Glutamatergic neuron (in vitro differentiated cells): ENCODE measurements around the gene WWOX. TPM values are rescaled to one million over a fixed set of nuclear protein-coding genes. Genes with fewer than 3 reads are reported as not detected.

ENCODE experiments used
- DNase-seq: peaks from one replicate; pipeline ENCODE4 v3.0.0; 2022
- H3K27ac Mint-ChIP-seq: one replicate; pipeline ENCODE4 v1.8.0; 2020; ENCODE audit warnings: mild to moderate bottlenecking, mixed read lengths, inconsistent platforms; ENCODE audit not compliant: unreplicated experiment
- H3K27me3 Mint-ChIP-seq: one replicate; pipeline ENCODE4 v1.8.0; 2020; ENCODE audit warnings: mild to moderate bottlenecking, moderate library complexity, mixed read lengths, inconsistent platforms; ENCODE audit not compliant: unreplicated experiment
- H3K36me3 Mint-ChIP-seq: one replicate; pipeline ENCODE4 v1.8.0; 2020; ENCODE audit warnings: mild to moderate bottlenecking, mixed read lengths, inconsistent platforms; ENCODE audit not compliant: unreplicated experiment
- H3K4me1 Mint-ChIP-seq: one replicate; pipeline ENCODE4 v1.8.0; 2020; ENCODE audit warnings: mild to moderate bottlenecking, low read depth, mixed read lengths, inconsistent platforms; ENCODE audit not compliant: unreplicated experiment
- H3K4me3 Mint-ChIP-seq: one replicate; pipeline ENCODE4 v1.8.0; 2020; ENCODE audit warnings: mild to moderate bottlenecking, mixed read lengths, inconsistent platforms; ENCODE audit not compliant: unreplicated experiment
- H3K9me3 Mint-ChIP-seq: one replicate; pipeline ENCODE4 v1.8.0; 2020; ENCODE audit warnings: mild to moderate bottlenecking, moderate library complexity, mixed read lengths, inconsistent platforms; ENCODE audit not compliant: unreplicated experiment
- CTCF ChIP-seq: fragments of 200-600 bp; sonication (generic); IDR thresholded peaks from one replicate; pipeline ENCODE4 v1.5.0; 2021; ENCODE audit not compliant: partially characterized antibody, unreplicated experiment
- total RNA-seq: library from RNA; stranded (reverse); fragmentation: NEBNext Ultra II Directional; extraction: Animal tissue kit (Norgen Biotek cat#: 25700); gene quantifications from one replicate; pipeline ENCODE4 v1.2.1, GENCODE V29; 2021; ENCODE audit not compliant: unreplicated experiment

Gene WWOX
- total RNA-seq, 1 donor from 2014 or later: 10.3 TPM

- DNase-seq: no peak
- Mint-ChIP-seq H3K36me3 (no peaks in the 10 kb centered on the region), H3K27ac (no peak overlapping the region), H3K4me3 (no peak overlapping the region), H3K4me1 (peaks cover 5% of the 10 kb centered on the region), H3K9me3 (no peaks in the 10 kb centered on the region), H3K27me3 (no peaks in the 10 kb centered on the region)
- TF ChIP-seq CTCF: no peak
Measured at GRCh38 chr16:78324649-78325285, 225.3 kb downstream of the WWOX start.

GRCh38 chr16:78325468-78326352 lies 226.3 kb downstream of the WWOX start:
- H3K9me3 Mint-ChIP-seq: no peaks in the 10 kb centered on the region
- H3K27ac Mint-ChIP-seq: no peak overlapping the region
- no peak overlapping the region for H3K4me3 Mint-ChIP-seq
- no peaks in the 10 kb centered on the region for H3K36me3 Mint-ChIP-seq
- peaks cover 5% of the 10 kb centered on the region for H3K4me1 Mint-ChIP-seq
- DNase-seq: no peak
- TF ChIP-seq CTCF: no peak
- no peaks in the 10 kb centered on the region for H3K27me3 Mint-ChIP-seq

GRCh38 chr16:78326731-78327130 lies 227.3 kb downstream of the WWOX start:
- H3K36me3 Mint-ChIP-seq: no peaks in the 10 kb centered on the region
- no peak for TF ChIP-seq CTCF
- H3K27ac Mint-ChIP-seq: no peak overlapping the region
- H3K9me3 Mint-ChIP-seq: no peaks in the 10 kb centered on the region
- DNase-seq: no peak
- no peaks in the 10 kb centered on the region for H3K27me3 Mint-ChIP-seq
- H3K4me3 Mint-ChIP-seq: no peak overlapping the region
- peaks cover 1% of the 10 kb centered on the region for H3K4me1 Mint-ChIP-seq

GRCh38 chr16:78331731-78332130 lies 232.3 kb downstream of the WWOX start:
- no peak for DNase-seq
- TF ChIP-seq CTCF: no peak
- Mint-ChIP-seq H3K9me3 (no peaks in the 10 kb centered on the region), H3K4me1 (no peaks in the 10 kb centered on the region), H3K4me3 (no peak overlapping the region), H3K27ac (no peak overlapping the region), H3K27me3 (no peaks in the 10 kb centered on the region), H3K36me3 (no peaks in the 10 kb centered on the region)

GRCh38 chr16:78333808-78334207 lies 234.4 kb downstream of the WWOX start:
- no peak for TF ChIP-seq CTCF
- no peak for DNase-seq
- Mint-ChIP-seq H3K36me3 (no peaks in the 10 kb centered on the region), H3K27me3 (no peaks in the 10 kb centered on the region), H3K27ac (no peak overlapping the region), H3K4me1 (no peaks in the 10 kb centered on the region), H3K9me3 (no peaks in the 10 kb centered on the region), H3K4me3 (no peak overlapping the region)
